HUES6 (cell line): ENCODE results near the gene GSDME.
A peak's percentile ranks its signal among the peaks of the same experiment; 100 is the strongest.
"Not testable (repeated sequence)": the region's sequence is repeated elsewhere in the genome, so short reads cannot be mapped to it uniquely, and the experiment has no call there.

Experiments used
- H3K27ac ChIP-seq: 2 replicates; pipeline ENCODE4 v1.7.0; 2013; ENCODE audit warnings: low read depth, mild to moderate bottlenecking, low read length, inconsistent platforms
- H3K27me3 ChIP-seq: 2 replicates; pipeline ENCODE4 v1.6.1; 2013; ENCODE audit warnings: low read length; ENCODE audit not compliant: control insufficient read depth, insufficient read depth
- H3K36me3 ChIP-seq: 2 replicates; pipeline ENCODE4 v1.6.1; 2013; ENCODE audit warnings: low read length; ENCODE audit not compliant: control insufficient read depth, insufficient read depth
- H3K4me1 ChIP-seq: 2 replicates; pipeline ENCODE4 v1.6.1; 2013; ENCODE audit warnings: low read length; ENCODE audit not compliant: control insufficient read depth, insufficient read depth
- H3K4me3 ChIP-seq: 2 replicates; pipeline ENCODE4 v1.5.1; 2013; ENCODE audit warnings: low read depth, low read length
- H3K9ac ChIP-seq: one replicate; pipeline ENCODE4 v1.6.1; 2013; ENCODE audit warnings: mild to moderate bottlenecking, low read length
- H3K9me3 ChIP-seq: 2 replicates; pipeline ENCODE4 v1.6.1; 2013; ENCODE audit warnings: low read depth, low read length; ENCODE audit not compliant: control insufficient read depth, insufficient read depth

The GSDME gene

DNA sequence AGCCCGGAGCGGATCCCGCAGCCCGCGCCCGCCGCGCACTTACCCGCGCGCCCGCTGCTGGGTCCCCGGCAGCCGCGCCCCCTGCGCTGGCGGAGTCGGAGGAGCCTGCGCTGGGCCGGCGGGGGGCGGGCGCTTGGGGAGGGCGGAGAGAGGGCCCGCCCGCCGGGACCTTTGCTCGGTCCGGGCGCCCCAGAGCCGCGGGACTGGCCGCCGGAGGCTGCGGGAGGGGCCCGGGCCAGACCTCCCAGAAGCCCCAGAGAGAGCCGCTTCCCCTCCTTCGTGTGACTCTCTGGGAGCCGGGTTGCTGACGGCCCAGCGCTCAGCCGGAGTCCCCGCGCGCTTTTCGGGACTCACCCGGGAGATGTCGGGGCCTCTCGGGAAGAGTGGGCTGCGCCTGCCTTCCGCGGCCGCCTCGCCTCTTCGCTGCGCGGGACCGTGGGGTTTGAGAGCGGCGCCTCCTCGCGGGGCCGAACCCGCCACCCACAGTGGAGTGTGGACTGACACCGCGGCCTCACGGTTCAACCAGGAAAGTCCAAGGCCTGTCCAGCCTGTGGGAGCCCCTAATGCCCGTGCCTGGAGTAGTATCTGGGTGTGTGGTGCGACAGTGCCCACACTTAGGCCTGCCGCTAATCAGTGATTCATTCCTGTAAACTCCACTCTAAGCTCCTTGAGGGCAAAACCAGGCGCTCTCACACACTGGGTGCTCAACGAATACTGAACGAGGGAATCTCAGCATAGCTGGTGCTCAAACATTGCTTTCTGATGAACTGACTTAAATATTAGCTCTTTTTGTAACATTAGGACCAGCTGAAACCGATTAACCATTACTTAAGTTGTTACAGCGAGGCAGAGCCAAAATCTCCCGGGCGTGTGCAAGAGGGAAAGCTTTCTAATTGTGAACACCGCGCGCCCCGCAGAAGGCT lies at the start of gene GSDME:
Gene GSDME (minus strand): TSS at position 112 of the 923 bp plus-strand sequence. CDS start 7,690 bp downstream, outside the sequence.
- peak within 1 kb of the TSS; percentile 45 for H3K9ac ChIP-seq
- peaks cover 5% of the 10 kb centered on the region; the same call in 1 of the 2 replicates for H3K4me1 ChIP-seq
- peaks cover 3% of the 10 kb centered on the region; the same call in 1 of the 2 replicates for H3K9me3 ChIP-seq
- H3K27ac ChIP-seq, result no peak within 1 kb of the TSS
- H3K36me3 ChIP-seq, result no peaks in the 10 kb centered on the region
- peaks cover 45% of the 10 kb centered on the region for H3K27me3 ChIP-seq
- H3K4me3 ChIP-seq, result peak within 1 kb of the TSS; percentile 81

DNA sequence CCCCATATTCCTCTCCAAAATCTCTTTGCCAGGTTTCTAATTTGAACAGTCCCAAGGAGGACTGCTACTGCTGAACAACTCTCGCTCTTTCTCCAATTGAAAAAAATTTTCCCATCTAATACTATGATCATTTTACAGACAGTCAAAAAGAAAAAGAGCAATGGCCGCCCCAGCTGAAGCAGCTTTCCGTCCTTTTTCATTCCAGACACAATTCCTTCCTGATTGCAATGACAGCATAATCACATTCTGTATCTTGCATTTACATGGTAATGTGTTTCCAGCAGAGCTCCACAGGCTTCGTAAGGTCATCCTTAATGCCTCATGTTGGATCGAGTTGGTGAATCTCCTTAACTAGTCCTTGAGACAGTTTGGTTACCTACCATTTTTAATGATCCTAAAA lies 45.0 kb upstream of the GSDME start:
- H3K27me3 ChIP-seq, result no peaks in the 10 kb centered on the region
- H3K27ac ChIP-seq, result no peak overlapping the region
- H3K36me3 ChIP-seq, result peaks cover 18% of the 10 kb centered on the region; the same call in 1 of the 2 replicates
- H3K4me3 ChIP-seq, result no peak overlapping the region
- no peaks in the 10 kb centered on the region for H3K4me1 ChIP-seq
- no peaks in the 10 kb centered on the region for H3K9me3 ChIP-seq
- no peak overlapping the region for H3K9ac ChIP-seq

DNA sequence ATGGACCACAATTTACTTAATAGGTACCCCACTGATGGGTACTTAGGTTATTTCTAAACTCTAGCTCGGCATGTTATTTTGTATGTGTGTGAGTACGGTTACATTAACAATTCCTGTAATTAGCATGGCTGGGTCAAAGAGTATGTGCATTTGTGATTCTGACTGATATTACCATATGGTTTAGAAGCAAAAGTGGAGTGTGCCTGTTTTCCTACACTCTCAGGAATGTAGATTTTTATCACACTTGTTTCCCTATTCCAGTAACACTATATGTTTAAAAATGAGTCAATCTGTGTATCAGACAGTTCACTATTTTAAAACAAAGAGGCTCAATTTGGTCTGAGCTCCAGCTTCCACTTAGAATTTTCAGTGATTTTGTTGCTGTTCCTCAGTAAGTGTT lies 44.6 kb upstream of the GSDME start:
- Histone ChIP-seq H3K36me3 (peaks cover 18% of the 10 kb centered on the region; the same call in 1 of the 2 replicates), H3K4me1 (no peaks in the 10 kb centered on the region), H3K9ac (no peak overlapping the region), H3K9me3 (no peaks in the 10 kb centered on the region), H3K27me3 (no peaks in the 10 kb centered on the region), H3K27ac (no peak overlapping the region), H3K4me3 (no peak overlapping the region)

DNA sequence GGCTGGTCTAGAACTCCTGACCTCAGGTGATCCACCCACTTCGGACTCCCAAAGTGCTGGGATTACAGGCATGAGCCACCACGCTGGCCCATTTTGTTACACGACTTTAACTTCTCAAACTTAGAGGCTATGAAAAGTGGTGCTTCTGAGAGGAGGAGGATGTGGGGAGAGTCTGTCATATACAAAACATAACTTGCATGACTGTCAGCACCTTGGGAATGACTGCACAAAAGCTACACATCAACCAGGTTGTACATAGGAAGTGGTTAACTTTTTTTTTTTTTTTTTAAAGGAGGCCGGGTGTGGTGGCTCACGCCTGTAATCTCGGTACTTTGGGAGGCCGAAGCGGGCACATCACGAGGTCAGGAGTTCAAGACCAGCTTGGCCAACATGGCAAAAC lies 43.4 kb upstream of the GSDME start:
- no peaks in the 10 kb centered on the region for H3K27me3 ChIP-seq
- H3K4me1 ChIP-seq, result no peaks in the 10 kb centered on the region
- no peaks in the 10 kb centered on the region for H3K9me3 ChIP-seq
- peaks cover 18% of the 10 kb centered on the region; the same call in 1 of the 2 replicates for H3K36me3 ChIP-seq
- H3K4me3 ChIP-seq, result no peak overlapping the region
- H3K27ac ChIP-seq, result no peak overlapping the region
- H3K9ac ChIP-seq, result no peak overlapping the region

DNA sequence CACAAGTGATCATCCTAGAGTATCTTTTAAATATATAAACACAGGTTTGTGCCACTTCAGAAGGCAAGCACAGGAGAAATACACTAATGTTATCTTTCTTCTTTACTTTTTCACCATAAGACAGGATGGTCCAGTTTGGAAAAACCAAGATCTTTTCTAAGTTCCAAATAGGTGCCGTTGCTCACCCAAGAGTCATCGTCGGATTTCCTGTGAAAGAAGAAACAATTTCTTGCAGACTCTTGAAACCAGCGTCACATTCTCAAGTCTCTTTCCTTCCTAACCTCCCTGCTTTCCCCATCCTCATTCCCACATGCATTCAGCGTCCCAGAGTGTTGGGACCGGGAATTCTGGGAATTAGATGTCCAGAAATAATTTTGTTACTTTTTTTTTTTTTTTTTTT lies 42.8 kb upstream of the GSDME start:
- Histone ChIP-seq H3K9me3 (no peaks in the 10 kb centered on the region), H3K4me3 (no peak overlapping the region), H3K9ac (no peak overlapping the region), H3K36me3 (peaks cover 18% of the 10 kb centered on the region; the same call in 1 of the 2 replicates), H3K27me3 (no peaks in the 10 kb centered on the region), H3K27ac (no peak overlapping the region), H3K4me1 (no peaks in the 10 kb centered on the region)

DNA sequence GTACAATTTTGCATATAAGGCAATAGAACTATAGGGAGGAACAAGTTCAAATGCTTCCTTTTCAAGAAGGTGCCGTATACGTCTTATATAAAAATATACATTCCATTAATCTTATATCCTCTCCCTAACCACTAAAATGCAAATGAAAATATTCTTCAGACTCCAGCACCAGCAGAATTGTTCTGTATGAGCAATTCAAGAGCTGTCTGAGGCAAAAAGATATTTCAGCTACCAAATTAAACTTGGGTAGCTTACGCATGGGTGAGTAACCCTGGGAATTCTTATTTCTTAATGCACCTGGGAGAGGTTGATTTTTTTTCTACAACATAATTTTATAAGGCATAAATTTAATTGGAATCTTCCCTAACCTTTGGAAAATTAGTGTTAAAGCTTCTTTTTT lies 42.2 kb upstream of the GSDME start:
- peaks cover 18% of the 10 kb centered on the region; the same call in 1 of the 2 replicates for H3K36me3 ChIP-seq
- H3K9ac ChIP-seq, result no peak overlapping the region
- H3K4me3 ChIP-seq, result no peak overlapping the region

DNA sequence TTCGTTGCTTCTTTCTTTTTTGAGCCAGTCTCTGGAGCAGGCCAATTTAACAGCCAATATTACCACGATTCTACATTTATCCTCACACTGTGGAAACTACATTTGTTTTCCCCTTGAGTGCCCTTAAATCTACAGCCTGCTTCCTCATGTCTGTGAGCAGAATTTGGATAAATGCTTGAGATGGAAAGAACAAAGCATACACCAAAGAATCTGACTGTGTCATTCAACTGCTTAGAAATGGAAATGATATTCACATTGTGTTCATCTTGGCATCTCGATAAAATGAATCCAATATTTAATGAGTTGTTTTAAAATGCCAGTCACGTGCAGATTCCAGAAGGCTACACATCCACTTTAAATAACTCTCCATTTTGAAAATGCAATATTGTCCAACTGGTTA lies 41.0 kb upstream of the GSDME start:
- Histone ChIP-seq H3K36me3 (peaks cover 13% of the 10 kb centered on the region; the same call in 1 of the 2 replicates), H3K9ac (no peak overlapping the region), H3K4me1 (no peaks in the 10 kb centered on the region; the same call in 1 of the 2 replicates), H3K27ac (no peak overlapping the region), H3K4me3 (no peak overlapping the region), H3K9me3 (no peaks in the 10 kb centered on the region), H3K27me3 (no peaks in the 10 kb centered on the region)

More for the DNA sequence above, 42.2 kb upstream of the GSDME start:
- Histone ChIP-seq H3K9me3 (no peaks in the 10 kb centered on the region), H3K27me3 (no peaks in the 10 kb centered on the region), H3K27ac (no peak overlapping the region), H3K4me1 (no peaks in the 10 kb centered on the region)

DNA sequence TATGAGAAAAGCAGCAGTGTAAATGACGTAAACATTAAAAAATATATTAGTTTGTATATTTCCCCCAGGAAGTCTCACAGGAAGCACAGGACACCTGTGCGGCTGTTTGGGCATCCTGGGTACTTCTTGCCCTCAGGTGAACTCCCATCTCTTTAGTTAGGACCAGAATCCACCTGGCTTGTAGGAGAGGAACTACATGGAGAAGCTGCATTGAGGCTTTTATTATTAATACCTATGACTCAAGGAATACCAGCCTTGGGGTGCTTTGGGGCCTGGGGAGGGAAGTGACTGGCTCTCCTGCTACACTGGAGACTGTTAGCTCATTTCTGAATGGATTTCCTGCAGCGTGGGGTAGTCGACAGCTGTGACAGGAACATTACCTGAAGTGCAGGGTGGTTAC lies 40.0 kb upstream of the GSDME start:
- no peaks in the 10 kb centered on the region; the same call in 1 of the 2 replicates for H3K4me1 ChIP-seq
- H3K4me3 ChIP-seq, result no peak overlapping the region
- H3K36me3 ChIP-seq, result peaks cover 7% of the 10 kb centered on the region; the same call in 1 of the 2 replicates
- H3K27me3 ChIP-seq, result no peaks in the 10 kb centered on the region
- H3K9me3 ChIP-seq, result no peaks in the 10 kb centered on the region
- H3K27ac ChIP-seq, result no peak overlapping the region
- H3K9ac ChIP-seq, result no peak overlapping the region

DNA sequence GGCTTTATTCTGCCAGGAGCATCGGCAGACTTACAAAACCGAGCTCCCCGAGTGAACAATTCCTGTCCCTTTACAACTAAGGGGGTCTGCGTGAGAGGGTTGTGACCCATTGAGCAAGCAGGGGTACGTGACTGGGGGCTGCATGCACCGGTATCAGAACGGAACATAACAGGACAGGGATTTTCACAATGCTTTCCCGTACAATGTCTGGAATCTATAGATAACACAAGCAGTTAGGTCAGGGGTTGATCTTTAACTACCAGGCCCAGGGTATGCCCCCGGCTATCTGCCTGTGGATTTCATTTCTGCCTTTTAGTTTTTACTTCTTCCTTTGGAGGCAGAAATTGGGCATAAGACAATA lies 38.1 kb upstream of the GSDME start:
- Histone ChIP-seq H3K27ac (no peak overlapping the region), H3K9ac (no peak overlapping the region), H3K27me3 (no peaks in the 10 kb centered on the region)

DNA sequence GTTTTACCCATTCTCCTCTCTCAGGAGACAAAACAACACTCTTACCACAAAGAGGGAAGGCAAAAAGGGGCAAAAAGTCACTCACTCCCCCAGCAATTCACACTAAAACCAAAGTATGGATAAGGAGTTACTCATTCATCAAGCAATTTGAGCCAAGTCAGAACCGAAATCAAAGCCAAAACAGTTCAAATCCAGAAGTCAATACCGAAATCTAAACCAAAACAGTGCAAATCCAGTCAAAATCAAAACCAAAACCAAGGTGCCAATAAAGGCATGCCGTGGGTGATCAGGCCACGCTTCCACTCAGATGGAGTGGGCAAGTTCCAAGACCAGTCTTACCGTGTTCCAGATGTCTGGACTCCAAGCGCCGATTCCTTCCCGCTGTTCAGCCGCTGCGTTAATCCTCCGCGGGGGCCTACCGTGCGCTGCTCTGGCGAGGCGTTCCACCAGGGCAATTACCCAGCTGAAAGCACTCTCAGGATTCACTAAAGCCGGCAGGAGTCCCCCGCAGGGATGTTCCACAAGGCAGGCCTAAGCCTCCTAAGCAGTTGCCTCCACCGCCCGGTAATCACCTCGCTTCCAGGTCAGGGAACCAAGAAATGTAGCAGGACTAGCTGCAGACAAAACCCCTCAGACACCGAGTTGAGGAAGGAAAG lies 37.6 kb upstream of the GSDME start:
- H3K27me3 ChIP-seq, H3K4me1 ChIP-seq, H3K4me3 ChIP-seq, H3K9ac ChIP-seq, H3K36me3 ChIP-seq, H3K27ac ChIP-seq, H3K9me3 ChIP-seq: not testable (repeated sequence)

More for the DNA sequence above, 38.1 kb upstream of the GSDME start:
- Histone ChIP-seq H3K36me3 (no peaks in the 10 kb centered on the region), H3K4me3 (no peak overlapping the region), H3K4me1 (no peaks in the 10 kb centered on the region; the same call in 1 of the 2 replicates), H3K9me3 (peaks cover 9% of the 10 kb centered on the region; the same call in 1 of the 2 replicates)
